HCT116 (cell line): ENCODE measurements around the gene CDC45. TPM values are rescaled to one million over a fixed set of nuclear protein-coding genes. Genes with fewer than 3 reads are reported as not detected.

Experiments
- ATAC-seq: fragments of 200-7000 bp; cut with Tn5 transposase; 2 replicates; pipeline ENCODE4 v1.9.1; 2020; ENCODE audit warnings: mild to moderate bottlenecking, moderate library complexity
- BruUV-seq: library from RNA; stranded (reverse); fragments of 400-500 nt; replicated peaks from 2 replicates; lab custom pipeline; 2021; lab: Mats Ljungman, UMichigan
- CTCF ChIA-PET: fragments of 300-600 bp; sonication (Branson Sonifier 250); formaldehyde crosslinking; loops from one replicate; lab custom pipeline; 2021; ENCODE audit warnings: antibody characterized with exemption; lab: Charles Lee
- POLR2A ChIA-PET: fragments of 300-600, 350-600 bp; sonication (Branson Sonifier 250); formaldehyde crosslinking; loops from one replicate; lab custom pipeline; 2021; ENCODE audit warnings: antibody characterized with exemption; lab: Charles Lee
- RAD21 ChIA-PET, 2 experiments: fragments of 300-600 bp; sonication (Branson Sonifier 250); formaldehyde crosslinking; loops; one replicate each; lab custom pipeline; 2023; ENCODE audit warnings: low total read pairs in 2 of 2; ENCODE audit not compliant: uncharacterized antibody in 2 of 2, unreplicated experiment in 2 of 2, low non-redundant PET in 1 of 2; lab: Charles Lee
- DNase-seq: peaks from one replicate; pipeline ENCODE4 v3.0.0-alpha.2; 2010; ENCODE audit warnings: low read depth, low spot score
- H2AFZ ChIP-seq: fragments of 200-600 bp; shearing (Covaris generic), sonication (generic); 2 replicates; pipeline ENCODE4 v1.6.1; 2017; ENCODE audit warnings: low read depth, mixed run types, mixed read lengths, antibody characterized with exemption, low read length; ENCODE audit not compliant: poor library complexity, severe bottlenecking
- H3K27ac ChIP-seq: 2 replicates; pipeline ENCODE4 v1.5.1; 2012; ENCODE audit warnings: low read depth, low read length
- H3K27me3 ChIP-seq: fragments of 200-600 bp; sonication (generic); 2 replicates; pipeline ENCODE4 v1.6.1; 2016; ENCODE audit warnings: mixed run types, low read length, mixed read lengths; ENCODE audit not compliant: insufficient read depth
- H3K36me3 ChIP-seq, 2 experiments: fragments of 200-500 bp in 1 of 2; fragments of 200-600 bp in 1 of 2; sonication (Bioruptor generic) in 1 of 2; sonication (generic) in 1 of 2; 2 replicates each; pipeline versions ENCODE4 v1.5.1 to v1.6.1; 2014 to 2016; ENCODE audit warnings: low read length in 2 of 2, inconsistent platforms in 1 of 2, mixed read lengths in 1 of 2, mixed run types in 1 of 2; ENCODE audit not compliant: insufficient read depth in 2 of 2, control insufficient read depth in 1 of 2
- H3K4me1 ChIP-seq, 2 experiments: fragments of 200-600 bp in 1 of 2; sonication (generic) in 1 of 2; 2 replicates each; pipeline versions ENCODE4 v1.5.1 to v1.6.1; 2012 to 2017; ENCODE audit warnings: low read length in 2 of 2, inconsistent platforms in 1 of 2, mild to moderate bottlenecking in 1 of 2, mixed read lengths in 1 of 2, mixed run types in 1 of 2, moderate library complexity in 1 of 2; ENCODE audit not compliant: insufficient read depth in 2 of 2, control insufficient read depth in 1 of 2
- H3K4me2 ChIP-seq: fragments of 200-600 bp; sonication (generic); 2 replicates; pipeline ENCODE4 v1.6.1; 2017; ENCODE audit warnings: mixed run types, low read length, mixed read lengths
- H3K4me3 ChIP-seq, 2 experiments: fragments of 200-600 bp in 1 of 2; sonication (generic) in 1 of 2; replicated peaks in 1 of 2; 2 replicates each; pipeline ENCODE4 v1.5.1; 2011 to 2016; ENCODE audit warnings: low read length in 2 of 2, control low read depth in 1 of 2, low read depth in 1 of 2, mild to moderate bottlenecking in 1 of 2, mixed read lengths in 1 of 2, mixed run types in 1 of 2
- H3K79me2 ChIP-seq: fragments of 200-600 bp; sonication (generic); 2 replicates; pipeline ENCODE4 v1.6.1; 2017; ENCODE audit warnings: mild to moderate bottlenecking, mixed run types, low read length, moderate library complexity, mixed read lengths; ENCODE audit not compliant: insufficient read depth
- H3K9ac ChIP-seq: fragments of 200-600 bp; sonication (generic); 2 replicates; pipeline ENCODE4 v1.6.1; 2016; ENCODE audit warnings: low read length, mixed read lengths
- H3K9me2 ChIP-seq: fragments of 200-600 bp; sonication (generic), shearing (Covaris generic); 2 replicates; pipeline ENCODE4 v1.6.1; 2017; ENCODE audit warnings: mixed run types, mild to moderate bottlenecking, moderate library complexity; ENCODE audit not compliant: insufficient read depth
- H3K9me3 ChIP-seq, 2 experiments: fragments of 200-500 bp in 1 of 2; fragments of 200-600 bp in 1 of 2; sonication (Bioruptor generic) in 1 of 2; sonication (generic) in 1 of 2; 2 replicates each; pipeline ENCODE4 v1.6.1; 2014 to 2017; ENCODE audit warnings: low read length in 2 of 2, mixed read lengths in 2 of 2, inconsistent platforms in 1 of 2, low read depth in 1 of 2, mild to moderate bottlenecking in 1 of 2, mixed run types in 1 of 2, moderate library complexity in 1 of 2; ENCODE audit not compliant: control insufficient read depth in 1 of 2, insufficient read depth in 1 of 2
- H4K20me1 ChIP-seq: fragments of 200-600 bp; sonication (generic), shearing (Covaris generic); 2 replicates; pipeline ENCODE4 v1.6.1; 2017; ENCODE audit warnings: mixed run types, mild to moderate bottlenecking, moderate library complexity; ENCODE audit not compliant: insufficient read depth
- CBX3 ChIP-seq: IDR thresholded peaks from 2 replicates; pipeline ENCODE4 v1.6.1; 2012; ENCODE audit warnings: low read depth
- CEBPB ChIP-seq: IDR thresholded peaks from 2 replicates; pipeline ENCODE4 v1.6.1; 2012; ENCODE audit warnings: low read depth
- EGR1 ChIP-seq: IDR thresholded peaks from 2 replicates; pipeline ENCODE4 v1.6.1; 2012; ENCODE audit warnings: low read depth
- ELF1 ChIP-seq: IDR thresholded peaks from 2 replicates; pipeline ENCODE4 v1.6.1; 2012; ENCODE audit warnings: low read depth, borderline replicate concordance
- EZH2 ChIP-seq: fragments of 200-600 bp; sonication (generic); IDR thresholded peaks from 2 replicates; pipeline ENCODE4 v1.6.1; 2017; ENCODE audit warnings: antibody characterized with exemption, mixed run types
- EZH2phosphoT487 ChIP-seq: fragments of 200-600 bp; IDR thresholded peaks from 2 replicates; pipeline ENCODE4 v1.6.1; 2018; ENCODE audit warnings: antibody characterized with exemption, borderline replicate concordance
- JUND ChIP-seq: IDR thresholded peaks from 2 replicates; pipeline ENCODE4 v1.6.1; 2012
- POLR2A ChIP-seq: IDR thresholded peaks from 2 replicates; pipeline ENCODE4 v1.7.0; 2011; ENCODE audit warnings: borderline replicate concordance; ENCODE audit not compliant: insufficient read depth, insufficient read length; ENCODE audit errors: extremely low read depth
- POLR2AphosphoS5 ChIP-seq: IDR thresholded peaks from 2 replicates; pipeline ENCODE4 v1.6.1; 2011; ENCODE audit warnings: mild to moderate bottlenecking, low read depth, low read length, moderate library complexity
- RAD21 ChIP-seq: IDR thresholded peaks from 2 replicates; pipeline ENCODE4 v1.6.1; 2012; ENCODE audit warnings: low read depth, mild to moderate bottlenecking
- SIN3A ChIP-seq: IDR thresholded peaks from 2 replicates; pipeline ENCODE4 v1.6.1; 2012; ENCODE audit warnings: low read depth
- SP1 ChIP-seq: IDR thresholded peaks from 2 replicates; pipeline ENCODE4 v1.6.1; 2012; ENCODE audit warnings: low read depth
- SRF ChIP-seq: IDR thresholded peaks from 2 replicates; pipeline ENCODE4 v1.6.1; 2012; ENCODE audit warnings: low read depth
- TCF7L2 ChIP-seq: IDR thresholded peaks from 2 replicates; pipeline ENCODE4 v1.7.0; 2011; ENCODE audit warnings: borderline replicate concordance, inconsistent platforms; ENCODE audit not compliant: insufficient read depth, insufficient read length; ENCODE audit errors: extremely low read depth
- intact Hi-C: fragments of 100-400 bp; cut with micrococcal nuclease; formaldehyde crosslinking; loops from 2 replicates; pipeline ENCODE4 v1.10.0; 2022
- total RNA-seq: library from RNA; stranded (reverse); gene quantifications from one replicate; pipeline ENCODE4 v1.2.1, GENCODE V29; 2021; ENCODE audit not compliant: unreplicated experiment
- TF ChIP-seq, protein P1 (sequence below), 3 experiments: fragments of 200-600 bp in 1 of 3; sonication (generic) in 1 of 3; IDR thresholded peaks in 2 of 3; conservative IDR thresholded peaks in 1 of 3; 2 replicates each; pipeline ENCODE4 v1.5.1; 2012 to 2017; ENCODE audit warnings: low read depth in 2 of 3, low read length in 2 of 3, antibody characterized with exemption in 1 of 3, borderline replicate concordance in 1 of 3, control low read depth in 1 of 3, mild to moderate bottlenecking in 1 of 3, mixed read lengths in 1 of 3, mixed run types in 1 of 3, moderate library complexity in 1 of 3; ENCODE audit not compliant: insufficient read depth in 1 of 3
- TF ChIP-seq, protein P2 (sequence below): IDR thresholded peaks from 2 replicates; pipeline ENCODE4 v1.6.1; 2012
- TF ChIP-seq, protein P3 (sequence below): IDR thresholded peaks from 2 replicates; pipeline ENCODE4 v1.6.1; 2012; ENCODE audit warnings: low read depth
- TF ChIP-seq, protein P4 (sequence below): IDR thresholded peaks from 2 replicates; pipeline ENCODE4 v1.6.1; 2012
- TF ChIP-seq, protein P5 (sequence below): IDR thresholded peaks from 2 replicates; pipeline ENCODE4 v1.6.1; 2011; ENCODE audit warnings: mild to moderate bottlenecking, low read length, moderate library complexity; ENCODE audit not compliant: insufficient replicate concordance; ENCODE audit errors: extremely low read depth

CDC45 gene
- total RNA-seq, 1 experiment from 2014 or later = 43.4 TPM

DNA sequence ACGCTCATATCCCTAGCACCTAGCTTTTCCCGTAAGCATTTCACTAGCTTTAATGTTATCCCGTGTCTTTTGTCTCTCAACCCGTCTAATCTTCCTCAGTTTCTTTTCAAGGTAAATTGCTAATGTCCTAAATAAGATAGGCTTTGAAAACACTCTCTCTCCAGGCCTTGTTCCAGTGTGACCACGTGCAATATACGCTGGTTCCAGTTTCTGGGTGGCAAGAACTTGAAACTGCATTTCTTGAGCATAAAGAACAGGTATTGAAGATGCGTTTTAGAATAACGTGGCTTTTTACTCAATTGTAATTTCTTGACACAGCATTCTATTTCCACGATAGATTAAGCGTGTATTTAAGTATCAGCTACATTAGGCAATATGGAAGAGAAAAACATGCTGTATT is 1.1 kb downstream of the CDC45 start:
- CTCF ChIA-PET = interaction anchor here (2.6 kb wide), 1 partner anchor 9 kb away, joined by 8 read pairs; no protein-coding TSS in a partner anchor
- Histone ChIP-seq H4K20me1 (peaks cover 5% of the 10 kb centered on the region; the same call in 1 of the 2 replicates), H3K36me3 (peaks cover 14 to 40% of the 10 kb centered on the region in 2 experiments), H3K9me2 (no peaks in the 10 kb centered on the region), H3K4me2 (peak overlapping the region; percentile 81), H3K27ac (no peak overlapping the region), H3K27me3 (no peaks in the 10 kb centered on the region), H2AFZ (no peak overlapping the region), H3K9ac (peak overlapping the region; percentile 93), H3K4me3 (peak overlapping the region; percentile 80 to 91), H3K79me2 (peaks cover 77% of the 10 kb centered on the region), H3K9me3 (no peaks in the 10 kb centered on the region), H3K4me1 (peaks cover 14 to 23% of the 10 kb centered on the region in 2 experiments; a peak in 3 of 4 replicates)
- intact Hi-C loops = no loop called here
- no peak for ATAC-seq
- DNase-seq = no peak
- TF ChIP-seq JUND = no peak
- TF ChIP-seq TCF7L2 = no peak
- TF ChIP-seq, protein P1, sequence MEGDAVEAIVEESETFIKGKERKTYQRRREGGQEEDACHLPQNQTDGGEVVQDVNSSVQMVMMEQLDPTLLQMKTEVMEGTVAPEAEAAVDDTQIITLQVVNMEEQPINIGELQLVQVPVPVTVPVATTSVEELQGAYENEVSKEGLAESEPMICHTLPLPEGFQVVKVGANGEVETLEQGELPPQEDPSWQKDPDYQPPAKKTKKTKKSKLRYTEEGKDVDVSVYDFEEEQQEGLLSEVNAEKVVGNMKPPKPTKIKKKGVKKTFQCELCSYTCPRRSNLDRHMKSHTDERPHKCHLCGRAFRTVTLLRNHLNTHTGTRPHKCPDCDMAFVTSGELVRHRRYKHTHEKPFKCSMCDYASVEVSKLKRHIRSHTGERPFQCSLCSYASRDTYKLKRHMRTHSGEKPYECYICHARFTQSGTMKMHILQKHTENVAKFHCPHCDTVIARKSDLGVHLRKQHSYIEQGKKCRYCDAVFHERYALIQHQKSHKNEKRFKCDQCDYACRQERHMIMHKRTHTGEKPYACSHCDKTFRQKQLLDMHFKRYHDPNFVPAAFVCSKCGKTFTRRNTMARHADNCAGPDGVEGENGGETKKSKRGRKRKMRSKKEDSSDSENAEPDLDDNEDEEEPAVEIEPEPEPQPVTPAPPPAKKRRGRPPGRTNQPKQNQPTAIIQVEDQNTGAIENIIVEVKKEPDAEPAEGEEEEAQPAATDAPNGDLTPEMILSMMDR (IDR thresholded peaks at IDR 0.05 in 2 of 3, conservative IDR thresholded peaks at IDR 0.05 in 1 of 3; ENCODE audit: borderline replicate concordance in 1 of 3, insufficient read depth in 1 of 3, low read depth in 2 of 3, low read length in 2 of 3) = no peak
- no peak for TF ChIP-seq SP1
- TF ChIP-seq, protein P2, sequence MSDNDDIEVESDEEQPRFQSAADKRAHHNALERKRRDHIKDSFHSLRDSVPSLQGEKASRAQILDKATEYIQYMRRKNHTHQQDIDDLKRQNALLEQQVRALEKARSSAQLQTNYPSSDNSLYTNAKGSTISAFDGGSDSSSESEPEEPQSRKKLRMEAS = no peak
- no peak for TF ChIP-seq SRF
- no peak for TF ChIP-seq POLR2A
- TF ChIP-seq EZH2phosphoT487 = no peak
- TF ChIP-seq, protein P3, sequence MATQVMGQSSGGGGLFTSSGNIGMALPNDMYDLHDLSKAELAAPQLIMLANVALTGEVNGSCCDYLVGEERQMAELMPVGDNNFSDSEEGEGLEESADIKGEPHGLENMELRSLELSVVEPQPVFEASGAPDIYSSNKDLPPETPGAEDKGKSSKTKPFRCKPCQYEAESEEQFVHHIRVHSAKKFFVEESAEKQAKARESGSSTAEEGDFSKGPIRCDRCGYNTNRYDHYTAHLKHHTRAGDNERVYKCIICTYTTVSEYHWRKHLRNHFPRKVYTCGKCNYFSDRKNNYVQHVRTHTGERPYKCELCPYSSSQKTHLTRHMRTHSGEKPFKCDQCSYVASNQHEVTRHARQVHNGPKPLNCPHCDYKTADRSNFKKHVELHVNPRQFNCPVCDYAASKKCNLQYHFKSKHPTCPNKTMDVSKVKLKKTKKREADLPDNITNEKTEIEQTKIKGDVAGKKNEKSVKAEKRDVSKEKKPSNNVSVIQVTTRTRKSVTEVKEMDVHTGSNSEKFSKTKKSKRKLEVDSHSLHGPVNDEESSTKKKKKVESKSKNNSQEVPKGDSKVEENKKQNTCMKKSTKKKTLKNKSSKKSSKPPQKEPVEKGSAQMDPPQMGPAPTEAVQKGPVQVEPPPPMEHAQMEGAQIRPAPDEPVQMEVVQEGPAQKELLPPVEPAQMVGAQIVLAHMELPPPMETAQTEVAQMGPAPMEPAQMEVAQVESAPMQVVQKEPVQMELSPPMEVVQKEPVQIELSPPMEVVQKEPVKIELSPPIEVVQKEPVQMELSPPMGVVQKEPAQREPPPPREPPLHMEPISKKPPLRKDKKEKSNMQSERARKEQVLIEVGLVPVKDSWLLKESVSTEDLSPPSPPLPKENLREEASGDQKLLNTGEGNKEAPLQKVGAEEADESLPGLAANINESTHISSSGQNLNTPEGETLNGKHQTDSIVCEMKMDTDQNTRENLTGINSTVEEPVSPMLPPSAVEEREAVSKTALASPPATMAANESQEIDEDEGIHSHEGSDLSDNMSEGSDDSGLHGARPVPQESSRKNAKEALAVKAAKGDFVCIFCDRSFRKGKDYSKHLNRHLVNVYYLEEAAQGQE = no peak
- no peak for TF ChIP-seq SIN3A
- TF ChIP-seq POLR2AphosphoS5 = no peak
- TF ChIP-seq, protein P4, sequence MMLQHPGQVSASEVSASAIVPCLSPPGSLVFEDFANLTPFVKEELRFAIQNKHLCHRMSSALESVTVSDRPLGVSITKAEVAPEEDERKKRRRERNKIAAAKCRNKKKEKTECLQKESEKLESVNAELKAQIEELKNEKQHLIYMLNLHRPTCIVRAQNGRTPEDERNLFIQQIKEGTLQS = no peak
- TF ChIP-seq ELF1 = no peak
- TF ChIP-seq, protein P5, sequence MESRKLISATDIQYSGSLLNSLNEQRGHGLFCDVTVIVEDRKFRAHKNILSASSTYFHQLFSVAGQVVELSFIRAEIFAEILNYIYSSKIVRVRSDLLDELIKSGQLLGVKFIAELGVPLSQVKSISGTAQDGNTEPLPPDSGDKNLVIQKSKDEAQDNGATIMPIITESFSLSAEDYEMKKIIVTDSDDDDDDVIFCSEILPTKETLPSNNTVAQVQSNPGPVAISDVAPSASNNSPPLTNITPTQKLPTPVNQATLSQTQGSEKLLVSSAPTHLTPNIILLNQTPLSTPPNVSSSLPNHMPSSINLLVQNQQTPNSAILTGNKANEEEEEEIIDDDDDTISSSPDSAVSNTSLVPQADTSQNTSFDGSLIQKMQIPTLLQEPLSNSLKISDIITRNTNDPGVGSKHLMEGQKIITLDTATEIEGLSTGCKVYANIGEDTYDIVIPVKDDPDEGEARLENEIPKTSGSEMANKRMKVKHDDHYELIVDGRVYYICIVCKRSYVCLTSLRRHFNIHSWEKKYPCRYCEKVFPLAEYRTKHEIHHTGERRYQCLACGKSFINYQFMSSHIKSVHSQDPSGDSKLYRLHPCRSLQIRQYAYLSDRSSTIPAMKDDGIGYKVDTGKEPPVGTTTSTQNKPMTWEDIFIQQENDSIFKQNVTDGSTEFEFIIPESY = no peak
- no peak for TF ChIP-seq EGR1
- TF ChIP-seq EZH2 = no peak
- TF ChIP-seq CBX3 = no peak
- no peak for TF ChIP-seq CEBPB
- no peak for TF ChIP-seq RAD21
- POLR2A ChIA-PET = interaction anchor here (1.6 kb wide), 1 partner anchor 74 kb away, joined by 3 read pairs; no protein-coding TSS in a partner anchor
- RAD21 ChIA-PET = no interaction called here
- no TSS peak for BruUV-seq
